ENCODE measurements around the gene CORO2A.

- TF ChIP-seq POLR2A (IDR thresholded peaks at IDR 0.05) (no peak), POLR2AphosphoS5 (IDR thresholded peaks at IDR 0.05; ENCODE audit: insufficient read depth in 1 of 2, low read depth in 1 of 2) (peak in 1 of 2 donors; percentile 68)
Measured at GRCh38 chr9:98192503-98193335, at the start of gene CORO2A.

Measured in vagina (tissue), 2 donors.